K562 (cell line): ENCODE measurements around the gene ZFR2. TPM values are rescaled to one million over a fixed set of nuclear protein-coding genes. Genes with fewer than 3 reads are reported as not detected.

Experiments used
- ATAC-seq: fragments of 200-7000 bp; cut with Tn5 transposase; 3 replicates; pipeline ENCODE4 v1.9.1; 2020; ENCODE audit warnings: moderate library complexity
- BruUV-seq: library from RNA; stranded (reverse); fragments of 400-500 nt; replicated peaks from 2 replicates; lab custom pipeline; 2021; lab: Mats Ljungman, UMichigan
- CTCF ChIA-PET: fragments of 300-600 bp; formaldehyde crosslinking; extraction: SDS; loops from one replicate; lab custom pipeline; 2021; ENCODE audit warnings: low intra/inter-chr PET ratio; lab: Yijun Ruan, JAX
- POLR2A ChIA-PET: fragments of 300-600, 350-650 bp; sonication (Branson Sonifier 250); formaldehyde crosslinking; extraction: SDS; loops from one replicate; lab custom pipeline; 2021; ENCODE audit warnings: antibody characterized with exemption, inconsistent platforms; lab: Yijun Ruan, JAX
- DNase-seq, 4 experiments: peaks; one replicate each; pipeline versions ENCODE4 v3.0.0 to v3.0.0-alpha.2; 2011 to 2018; ENCODE audit warnings: low spot score in 3 of 4, mixed read lengths in 3 of 4; ENCODE audit errors: extremely low read depth in 1 of 4
- FAIRE-seq: peaks from 2 replicates; lab custom pipeline; 2011; peaks lifted over from hg19 to GRCh38; lab: Jason Lieb, UNC
- H2AFZ ChIP-seq: 2 replicates; pipeline ENCODE4 v1.6.0; 2011; ENCODE audit warnings: low read depth, low read length, control low read depth, inconsistent platforms
- H3K27ac ChIP-seq: fragments of 200-600 bp; 3 replicates; pipeline ENCODE4 v1.8.0; 2011; ENCODE audit warnings: low read depth, mild to moderate bottlenecking, control low read depth, inconsistent platforms, low read length, moderate library complexity, mixed read lengths; ENCODE audit errors: extremely low read depth
- H3K27me3 ChIP-seq, 2 experiments: fragments of 300-600 bp in 1 of 2; 2 replicates in 1 of 2; 3 replicates in 1 of 2; pipeline versions ENCODE4 v1.6.0 to v1.8.0; 2011; ENCODE audit warnings: inconsistent platforms in 2 of 2, low read length in 2 of 2, mild to moderate bottlenecking in 1 of 2, mixed read lengths in 1 of 2, moderate library complexity in 1 of 2; ENCODE audit not compliant: control insufficient read depth in 2 of 2, insufficient read depth in 2 of 2
- H3K36me3 ChIP-seq: fragments of 300-600 bp; 3 replicates; pipeline ENCODE4 v1.8.0; 2011; ENCODE audit warnings: mild to moderate bottlenecking, low read length, inconsistent platforms; ENCODE audit not compliant: control insufficient read depth, insufficient read depth
- H3K4me1 ChIP-seq, 2 experiments: fragments of 200-600 bp in 1 of 2; replicated peaks in 1 of 2; 2 replicates in 1 of 2; 3 replicates in 1 of 2; pipeline versions ENCODE4 v1.5.1 to v1.8.0; 2011; ENCODE audit warnings: inconsistent platforms in 2 of 2, low read length in 2 of 2, mild to moderate bottlenecking in 1 of 2, mixed read lengths in 1 of 2, moderate library complexity in 1 of 2; ENCODE audit not compliant: control insufficient read depth in 2 of 2, insufficient read depth in 2 of 2
- H3K4me2 ChIP-seq: 2 replicates; pipeline ENCODE4 v1.6.1; 2011; ENCODE audit warnings: low read length, control low read depth, inconsistent platforms, mixed read lengths; ENCODE audit not compliant: insufficient read depth
- H3K4me3 ChIP-seq: fragments of 200-600 bp; sonication (generic), shearing (Covaris generic); 2 replicates; pipeline ENCODE4 v1.5.1; 2016; ENCODE audit warnings: control low read depth, inconsistent platforms
- H3K79me2 ChIP-seq: fragments of 200-600 bp; 3 replicates; pipeline ENCODE4 v1.8.0; 2011; ENCODE audit warnings: low read length, inconsistent platforms; ENCODE audit not compliant: control insufficient read depth, insufficient read depth
- H3K9ac ChIP-seq, 2 experiments: 2 replicates each; pipeline versions ENCODE4 v1.6.0 to v1.6.1; 2011; ENCODE audit warnings: low read depth in 2 of 2, low read length in 2 of 2, control low read depth in 1 of 2, inconsistent platforms in 1 of 2, mild to moderate bottlenecking in 1 of 2, mixed read lengths in 1 of 2; ENCODE audit not compliant: insufficient read depth in 1 of 2
- H3K9me1 ChIP-seq: one replicate; pipeline ENCODE4 v1.6.0; 2011; ENCODE audit warnings: inconsistent platforms, mild to moderate bottlenecking, low read length, moderate library complexity; ENCODE audit not compliant: control insufficient read depth, insufficient read depth
- H3K9me3 ChIP-seq: replicated peaks from 2 replicates; pipeline ENCODE4 v1.5.1; 2011; ENCODE audit warnings: low read depth, low read length, inconsistent platforms; ENCODE audit not compliant: control insufficient read depth, insufficient read depth
- H4K20me1 ChIP-seq: replicated peaks from 2 replicates; pipeline ENCODE4 v1.6.1; 2011; ENCODE audit warnings: low read length, inconsistent platforms, mixed read lengths; ENCODE audit not compliant: control insufficient read depth, insufficient read depth
- ELF2 ChIP-seq: fragments of 250-450 bp; sonication (Bioruptor Pico); IDR thresholded peaks from 2 replicates; pipeline ENCODE4 v1.5.0; 2021; ENCODE audit warnings: mild to moderate bottlenecking
- HNRNPL ChIP-seq: fragments of 200-400 bp; formaldehyde crosslinking; IDR thresholded peaks from 2 replicates; pipeline ENCODE4 v1.6.1; 2017; ENCODE audit warnings: low read depth, mild to moderate bottlenecking, low read length
- IRF2 ChIP-seq: sonication (generic); formaldehyde crosslinking; IDR thresholded peaks from 2 replicates; pipeline ENCODE4 v1.8.1; 2022; ENCODE audit warnings: mild to moderate bottlenecking, missing genetic modification reagents
- KDM4B ChIP-seq, 2 experiments: fragments of 450-650 bp in 1 of 2; sonication (generic) in 1 of 2; IDR thresholded peaks; 2 replicates each; pipeline ENCODE4 v1.6.1; 2016 to 2017; ENCODE audit warnings: borderline replicate concordance in 2 of 2, antibody characterized with exemption in 1 of 2, low read depth in 1 of 2, mild to moderate bottlenecking in 1 of 2
- POLR2H ChIP-seq: IDR thresholded peaks from 2 replicates; pipeline ENCODE4 v1.6.1; 2016; ENCODE audit warnings: missing genetic modification characterization, low read depth, mild to moderate bottlenecking, control low read depth, missing compliant biosample characterization, moderate library complexity
- ZNF23 ChIP-seq: fragments of 250-450 bp; sonication (Bioruptor Pico); IDR thresholded peaks from 2 replicates; pipeline ENCODE4 v1.4.0; 2020; ENCODE audit warnings: mild to moderate bottlenecking
- WGBS: fragments of 100-300 bp; shearing (Covaris generic); methylation state at CpG from one replicate; pipeline ENCODE4 v1.1.6; 2016; ENCODE audit warnings: low coverage, mixed read lengths; ENCODE audit not compliant: insufficient coverage; ENCODE audit errors: missing lambda C conversion rate; 5-methylcytosine and 5-hydroxymethylcytosine counted together
- in situ Hi-C: fragments of 300-500 bp; cut with MboI; formaldehyde crosslinking; loops from 4 replicates; pipeline ENCODE4 v1.15.0; 2018; ENCODE audit warnings: inconsistent platforms, mixed read lengths
- intact Hi-C: fragments of 100-400 bp; cut with micrococcal nuclease; formaldehyde crosslinking; loops from 2 replicates; pipeline ENCODE4 v1.14.2; 2022
- polyA plus RNA-seq, 8 experiments: library from polyadenylated mRNA; depleted of rRNA in 4 of 8; stranded (reverse) in 5 of 8; unstranded in 3 of 8; fragments of >200 nt; fragmentation: Nextera tagmentation in 2 of 8; fragmentation: Illumina TruSeq in 1 of 8; extraction: Ambion mirVana in 2 of 8; extraction: Trizol in 1 of 8; gene quantifications; 2 replicates each; pipeline versions ENCODE4 v1.2.1 to v1.2.3, GENCODE V29; 2011 to 2014; ENCODE audit warnings: inconsistent platforms in 1 of 8, missing spikeins in 1 of 8
- total RNA-seq, 7 experiments: library from RNA; depleted of rRNA in 6 of 7; stranded (reverse); fragments of >200 nt in 6 of 7; fragmentation: Illumina TruSeq in 2 of 7; extraction: Trizol in 2 of 7; gene quantifications; 2 replicates each; pipeline versions ENCODE4 v1.2.1 to v1.2.3, GENCODE V29; 2011 to 2021; ENCODE audit warnings: low replicate concordance in 1 of 7
- TF ChIP-seq, protein P1 (sequence below): fragments of 450-650 bp; IDR thresholded peaks from 2 replicates; pipeline ENCODE4 v1.6.1; 2018; ENCODE audit warnings: mild to moderate bottlenecking, low read depth; ENCODE audit not compliant: partially characterized antibody
- TF ChIP-seq, protein P2 (sequence below), 2 experiments: fragments of 450-650 bp in 1 of 2; IDR thresholded peaks; 2 replicates each; pipeline ENCODE4 v1.6.1; 2011 to 2017; ENCODE audit warnings: low read depth in 2 of 2, antibody characterized with exemption in 1 of 2, borderline replicate concordance in 1 of 2, low read length in 1 of 2, mild to moderate bottlenecking in 1 of 2, mixed read lengths in 1 of 2; ENCODE audit not compliant: control insufficient read depth in 1 of 2

The ZFR2 gene
- total and polyA plus RNA-seq, 9 of the 15 experiments (the other 6 are each of a cell fraction or from before 2014, with no cell fraction given), result 0.03 to 0.59 (median 0.07) TPM; not detected in 6

DNA sequence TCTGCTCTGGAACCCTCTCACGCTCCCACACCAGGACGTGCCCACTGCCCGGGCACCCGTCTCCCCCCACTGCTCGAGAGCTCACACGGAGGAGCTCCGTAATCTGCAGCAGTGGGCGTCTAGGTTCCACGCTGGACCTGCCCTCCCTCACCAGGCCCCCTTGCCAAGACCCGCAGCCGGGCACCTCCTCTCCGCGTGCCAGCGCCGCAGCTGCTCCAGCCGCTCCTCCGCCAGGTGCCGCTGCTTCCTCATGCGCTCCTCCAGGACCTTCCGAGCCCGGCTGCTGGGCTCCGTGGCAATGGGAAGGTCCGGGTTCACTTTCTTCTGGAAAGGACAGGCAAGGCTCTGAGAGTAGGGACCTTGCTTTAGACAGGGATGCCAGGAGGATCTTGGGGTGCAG is 47.7 kb downstream of the ZFR2 start:
- 96% methylated on average over 15 of the region's 23 CpGs for WGBS
- no peaks in the 10 kb centered on the region for H3K27me3 ChIP-seq
- H4K20me1 ChIP-seq, result no peaks in the 10 kb centered on the region
- H3K36me3 ChIP-seq, result no peaks in the 10 kb centered on the region
- no peak overlapping the region for H3K9ac ChIP-seq
- H3K9me1 ChIP-seq, result no peaks in the 10 kb centered on the region
- BruUV-seq, result no TSS peak
- FAIRE-seq (no peak), ATAC-seq (no peak)
- H3K9me3 ChIP-seq, result no peaks in the 10 kb centered on the region
- CTCF ChIA-PET, result interaction anchor here (0.6 kb wide), 1 partner anchor 1996 kb away, joined by 3 read pairs; no protein-coding TSS in a partner anchor
- H3K27ac ChIP-seq, result no peak overlapping the region
- H3K4me3 ChIP-seq, result no peak overlapping the region
- no peak overlapping the region; the same call in 1 of the 2 replicates for H2AFZ ChIP-seq
- H3K4me2 ChIP-seq, result no peak overlapping the region
- in situ Hi-C loops, result no loop called here
- TF ChIP-seq ZNF23 (no peak), HNRNPL (peak; percentile 84)
- TF ChIP-seq, all 486 proteins: peak for 1
- Histone ChIP-seq H3K4me1 (peaks cover 5 to 60% of the 10 kb centered on the region in 2 experiments; a peak in 4 of 5 replicates), H3K79me2 (no peaks in the 10 kb centered on the region)
- intact Hi-C loops, result loop anchor here (5.0 kb wide), 1 partner anchor 99 kb away; no protein-coding TSS in a partner anchor
- DNase-seq, result no peak
- POLR2A ChIA-PET, result interaction anchor here (0.6 to 1.1 kb wide), 2 partner anchors 9 to 635 kb away, joined by 3 to 4 read pairs; partner anchors contain the start of gene NCLN

- H3K9ac ChIP-seq, result no peak overlapping the region
- no peaks in the 10 kb centered on the region for H4K20me1 ChIP-seq
- no peak overlapping the region for H2AFZ ChIP-seq
- DNase-seq (no peak), FAIRE-seq (no peak), ATAC-seq (no peak)
- H3K27ac ChIP-seq, result no peak overlapping the region
- H3K36me3 ChIP-seq, result no peaks in the 10 kb centered on the region
- CTCF ChIA-PET, result interaction anchor here (0.8 kb wide), 1 partner anchor 869 kb away, joined by 4 read pairs; no protein-coding TSS in a partner anchor
- no TSS peak for BruUV-seq
- 63% methylated on average over 5 of the region's 19 CpGs for WGBS
- POLR2A ChIA-PET, result no interaction called here
- peaks cover 5 to 48% of the 10 kb centered on the region in 2 experiments; a peak in 4 of 5 replicates for H3K4me1 ChIP-seq
- H3K9me1 ChIP-seq, result no peaks in the 10 kb centered on the region
- H3K9me3 ChIP-seq, result no peaks in the 10 kb centered on the region
- no peaks in the 10 kb centered on the region for H3K27me3 ChIP-seq
- intact Hi-C loops (loop anchor here (5.0 kb wide), 1 partner anchor 98 kb away; no protein-coding TSS in a partner anchor), in situ Hi-C loops (no loop called here)
- H3K4me3 ChIP-seq, result no peak overlapping the region
- no peaks in the 10 kb centered on the region for H3K79me2 ChIP-seq
- no peak overlapping the region for H3K4me2 ChIP-seq
- TF ChIP-seq, protein P1, sequence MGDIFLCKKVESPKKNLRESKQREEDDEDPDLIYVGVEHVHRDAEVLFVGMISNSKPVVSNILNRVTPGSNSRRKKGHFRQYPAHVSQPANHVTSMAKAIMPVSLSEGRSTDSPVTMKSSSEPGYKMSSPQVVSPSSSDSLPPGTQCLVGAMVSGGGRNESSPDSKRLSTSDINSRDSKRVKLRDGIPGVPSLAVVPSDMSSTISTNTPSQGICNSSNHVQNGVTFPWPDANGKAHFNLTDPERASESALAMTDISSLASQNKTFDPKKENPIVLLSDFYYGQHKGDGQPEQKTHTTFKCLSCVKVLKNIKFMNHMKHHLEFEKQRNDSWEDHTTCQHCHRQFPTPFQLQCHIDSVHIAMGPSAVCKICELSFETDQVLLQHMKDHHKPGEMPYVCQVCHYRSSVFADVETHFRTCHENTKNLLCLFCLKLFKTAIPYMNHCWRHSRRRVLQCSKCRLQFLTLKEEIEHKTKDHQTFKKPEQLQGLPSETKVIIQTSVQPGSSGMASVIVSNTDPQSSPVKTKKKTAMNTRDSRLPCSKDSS, result no peak
- no peak for TF ChIP-seq ELF2 (CRISPR knock-in tag)
- TF ChIP-seq POLR2H (tag), result no peak
- no peak for TF ChIP-seq KDM4B (IDR thresholded peaks at IDR 0.05; ENCODE audit: borderline replicate concordance in 2 of 2, low read depth in 1 of 2)
- no peak for TF ChIP-seq IRF2 (CRISPR knock-in tag)
- TF ChIP-seq, protein P2, sequence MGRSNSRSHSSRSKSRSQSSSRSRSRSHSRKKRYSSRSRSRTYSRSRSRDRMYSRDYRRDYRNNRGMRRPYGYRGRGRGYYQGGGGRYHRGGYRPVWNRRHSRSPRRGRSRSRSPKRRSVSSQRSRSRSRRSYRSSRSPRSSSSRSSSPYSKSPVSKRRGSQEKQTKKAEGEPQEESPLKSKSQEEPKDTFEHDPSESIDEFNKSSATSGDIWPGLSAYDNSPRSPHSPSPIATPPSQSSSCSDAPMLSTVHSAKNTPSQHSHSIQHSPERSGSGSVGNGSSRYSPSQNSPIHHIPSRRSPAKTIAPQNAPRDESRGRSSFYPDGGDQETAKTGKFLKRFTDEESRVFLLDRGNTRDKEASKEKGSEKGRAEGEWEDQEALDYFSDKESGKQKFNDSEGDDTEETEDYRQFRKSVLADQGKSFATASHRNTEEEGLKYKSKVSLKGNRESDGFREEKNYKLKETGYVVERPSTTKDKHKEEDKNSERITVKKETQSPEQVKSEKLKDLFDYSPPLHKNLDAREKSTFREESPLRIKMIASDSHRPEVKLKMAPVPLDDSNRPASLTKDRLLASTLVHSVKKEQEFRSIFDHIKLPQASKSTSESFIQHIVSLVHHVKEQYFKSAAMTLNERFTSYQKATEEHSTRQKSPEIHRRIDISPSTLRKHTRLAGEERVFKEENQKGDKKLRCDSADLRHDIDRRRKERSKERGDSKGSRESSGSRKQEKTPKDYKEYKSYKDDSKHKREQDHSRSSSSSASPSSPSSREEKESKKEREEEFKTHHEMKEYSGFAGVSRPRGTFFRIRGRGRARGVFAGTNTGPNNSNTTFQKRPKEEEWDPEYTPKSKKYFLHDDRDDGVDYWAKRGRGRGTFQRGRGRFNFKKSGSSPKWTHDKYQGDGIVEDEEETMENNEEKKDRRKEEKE (IDR thresholded peaks at IDR 0.05; ENCODE audit: borderline replicate concordance in 1 of 2, control insufficient read depth in 1 of 2, low read depth in 2 of 2, low read length in 1 of 2), result no peak
Observed at GRCh38 chr19:3819989-3820388, 48.8 kb downstream of the ZFR2 start.
